SK-N-SH (cell line): ENCODE data around the gene SC5D. TPM values are rescaled to one million over a fixed set of nuclear protein-coding genes. Genes with fewer than 3 reads are reported as not detected.

Experiments
- CTCF ChIA-PET: fragments of 300-600, 350-600 bp; formaldehyde crosslinking; extraction: SDS; loops from one replicate; lab custom pipeline; 2021; lab: Yijun Ruan, JAX
- POLR2A ChIA-PET: fragments of 350-600 bp; sonication (Branson Sonifier 250); formaldehyde crosslinking; extraction: SDS; loops from one replicate; lab custom pipeline; 2020; ENCODE audit warnings: antibody characterized with exemption, inconsistent platforms; lab: Yijun Ruan, JAX
- DNase-seq: peaks from one replicate; pipeline ENCODE4 v3.0.0; 2012
- H2AFZ ChIP-seq: fragments of 200-600 bp; sonication (generic); 2 replicates; pipeline ENCODE4 v1.8.1; 2016; ENCODE audit warnings: antibody characterized with exemption, mild to moderate bottlenecking, low read depth
- H3F3A ChIP-seq: fragments of 200-600 bp; sonication (generic); replicated peaks from 2 replicates; pipeline ENCODE3; 2016; ENCODE audit warnings: antibody characterized with exemption, mild to moderate bottlenecking; ENCODE audit not compliant: insufficient read depth
- H3K27ac ChIP-seq, 2 experiments: fragments of 200-500 bp in 1 of 2; fragments of 200-600 bp in 1 of 2; sonication (Bioruptor generic) in 1 of 2; sonication (generic), shearing (Covaris generic) in 1 of 2; 2 replicates each; pipeline versions ENCODE4 v1.5.1 to v1.6.1; 2014 to 2016; ENCODE audit warnings: low read depth in 2 of 2, inconsistent platforms in 1 of 2, low read length in 1 of 2, mild to moderate bottlenecking in 1 of 2, mixed read lengths in 1 of 2
- H3K27me3 ChIP-seq: fragments of 200-600 bp; sonication (generic), shearing (Covaris generic); 2 replicates; pipeline ENCODE4 v1.6.1; 2016; ENCODE audit warnings: mixed run types; ENCODE audit not compliant: insufficient read depth
- H3K36me3 ChIP-seq, 2 experiments: fragments of 200-500 bp in 1 of 2; fragments of 200-600 bp in 1 of 2; sonication (Bioruptor generic) in 1 of 2; sonication (generic) in 1 of 2; replicated peaks in 1 of 2; 2 replicates each; pipeline versions ENCODE3 to v1.5.1; 2014 to 2016; ENCODE audit warnings: low read length in 1 of 2, mild to moderate bottlenecking in 1 of 2; ENCODE audit not compliant: insufficient read depth in 2 of 2, control insufficient read depth in 1 of 2
- H3K4me1 ChIP-seq, 2 experiments: fragments of 200-500 bp in 1 of 2; fragments of 200-600 bp in 1 of 2; sonication (Bioruptor generic) in 1 of 2; sonication (generic), shearing (Covaris generic) in 1 of 2; 2 replicates each; pipeline versions ENCODE4 v1.5.1 to v1.6.1; 2014 to 2016; ENCODE audit warnings: low read depth in 1 of 2, low read length in 1 of 2, mixed run types in 1 of 2; ENCODE audit not compliant: insufficient read depth in 2 of 2, control insufficient read depth in 1 of 2
- H3K4me2 ChIP-seq: fragments of 200-600 bp; sonication (generic), shearing (Covaris generic); 2 replicates; pipeline ENCODE4 v1.6.1; 2017; ENCODE audit warnings: mixed run types
- H3K4me3 ChIP-seq, 2 experiments: fragments of 200-500 bp in 1 of 2; fragments of 200-600 bp in 1 of 2; sonication (Bioruptor generic) in 1 of 2; sonication (generic), shearing (Covaris generic) in 1 of 2; 2 replicates each; pipeline versions ENCODE4 v1.5.1 to v1.8.1; 2014 to 2016; ENCODE audit warnings: low read depth in 2 of 2, inconsistent platforms in 1 of 2, low read length in 1 of 2, mild to moderate bottlenecking in 1 of 2, mixed read lengths in 1 of 2, moderate library complexity in 1 of 2
- H3K79me2 ChIP-seq: fragments of 200-600 bp; sonication (generic); 2 replicates; pipeline ENCODE4 v1.8.1; 2017; ENCODE audit warnings: mild to moderate bottlenecking; ENCODE audit not compliant: insufficient read depth
- H3K9ac ChIP-seq: fragments of 200-600 bp; sonication (generic); 2 replicates; pipeline ENCODE4 v1.6.1; 2017; ENCODE audit warnings: mixed run types
- H3K9me2 ChIP-seq: fragments of 200-600 bp; sonication (generic); 2 replicates; pipeline ENCODE4 v1.6.1; 2017; ENCODE audit warnings: mixed run types
- H3K9me3 ChIP-seq: fragments of 200-600 bp; sonication (generic); 2 replicates; pipeline ENCODE4 v1.6.1; 2017; ENCODE audit warnings: mixed run types, mild to moderate bottlenecking, moderate library complexity
- H4K20me1 ChIP-seq: fragments of 200-600 bp; sonication (generic); 2 replicates; pipeline ENCODE4 v1.6.1; 2017; ENCODE audit warnings: mild to moderate bottlenecking, mixed run types; ENCODE audit not compliant: insufficient read depth
- ELF1 ChIP-seq: IDR thresholded peaks from 2 replicates; pipeline ENCODE4 v1.4.0; 2012
- EZH2phosphoT487 ChIP-seq: fragments of 200-600 bp; sonication (generic); IDR thresholded peaks from 2 replicates; pipeline ENCODE4 v1.6.1; 2017; ENCODE audit warnings: low read depth, mixed run types, mild to moderate bottlenecking, antibody characterized with exemption, moderate library complexity, borderline replicate concordance
- FOSL2 ChIP-seq: IDR thresholded peaks from 2 replicates; pipeline ENCODE4 v1.4.0; 2012; ENCODE audit warnings: low read depth, mild to moderate bottlenecking, moderate library complexity, borderline replicate concordance
- FOXM1 ChIP-seq: IDR thresholded peaks from 2 replicates; pipeline ENCODE4 v1.4.0; 2012; ENCODE audit warnings: low read depth, mild to moderate bottlenecking
- IRF3 ChIP-seq: fragments of 150-350 bp; IDR thresholded peaks from 2 replicates; pipeline ENCODE4 v1.6.1; 2016; ENCODE audit warnings: mild to moderate bottlenecking, low read depth, low read length
- JUND ChIP-seq: IDR thresholded peaks from 2 replicates; pipeline ENCODE4 v1.4.0; 2012
- MXI1 ChIP-seq: IDR thresholded peaks from 2 replicates; pipeline ENCODE4 v1.6.1; 2012; ENCODE audit warnings: mild to moderate bottlenecking, low read depth, low read length, improper control_type of control experiment
- NFIC ChIP-seq: IDR thresholded peaks from 2 replicates; pipeline ENCODE4 v1.4.0; 2012; ENCODE audit warnings: borderline replicate concordance
- RAD21 ChIP-seq: IDR thresholded peaks from 2 replicates; pipeline ENCODE4 v1.6.1; 2012; ENCODE audit warnings: mild to moderate bottlenecking, low read length
- REST ChIP-seq: IDR thresholded peaks from 2 replicates; pipeline ENCODE4 v1.6.1; 2012; ENCODE audit warnings: mild to moderate bottlenecking, low read depth, low read length, moderate library complexity
- RFX5 ChIP-seq: IDR thresholded peaks from 2 replicates; pipeline ENCODE4 v1.6.1; 2012; ENCODE audit warnings: mild to moderate bottlenecking, improper control_type of control experiment, low read length
- RXRA ChIP-seq: IDR thresholded peaks from 2 replicates; pipeline ENCODE4 v1.4.0; 2012; ENCODE audit warnings: low read depth, mild to moderate bottlenecking, borderline replicate concordance
- TAF1 ChIP-seq: IDR thresholded peaks from 2 replicates; pipeline ENCODE4 v1.6.1; 2012; ENCODE audit warnings: low read depth, mild to moderate bottlenecking, low read length, moderate library complexity, borderline replicate concordance
- YY1 ChIP-seq: IDR thresholded peaks from 2 replicates; pipeline ENCODE4 v1.4.0; 2012; ENCODE audit warnings: low read depth, mild to moderate bottlenecking
- WGBS: methylation state at CpG from one replicate; pipeline ENCODE4 v1.1.6; 2017; ENCODE audit warnings: low lambda C conversion rate; 5-methylcytosine and 5-hydroxymethylcytosine counted together
- polyA plus RNA-seq, 3 experiments: library from polyadenylated mRNA; depleted of rRNA; stranded (reverse); fragments of >200 nt; gene quantifications; 2 replicates each; pipeline ENCODE4 v1.2.3, GENCODE V29; 2012
- TF ChIP-seq, protein P1 (sequence below): fragments of 150-350 bp; IDR thresholded peaks from 2 replicates; pipeline ENCODE4 v1.6.1; 2017; ENCODE audit warnings: antibody characterized with exemption, low read length, low read depth, borderline replicate concordance
- TF ChIP-seq, protein P2 (sequence below): IDR thresholded peaks from 2 replicates; pipeline ENCODE4; 2012
- TF ChIP-seq, protein P3 (sequence below): IDR thresholded peaks from 2 replicates; pipeline ENCODE4 v1.4.0; 2012; ENCODE audit warnings: low read depth, borderline replicate concordance

Gene SC5D
- polyA plus RNA-seq, 1 of the 3 experiments (the other 2 are of a cell fraction): 8.9 TPM

- H3K36me3 ChIP-seq: no peaks in the 10 kb centered on the region
- no peak overlapping the region for H3K4me3 ChIP-seq
- ChIA-PET POLR2A (no interaction called here), CTCF (no interaction called here)
- no peaks in the 10 kb centered on the region for H3K27me3 ChIP-seq
- no peaks in the 10 kb centered on the region; a peak in 1 of 4 replicates for H3K4me1 ChIP-seq
- no peak for DNase-seq
- H3K9me2 ChIP-seq: no peaks in the 10 kb centered on the region
- no peak overlapping the region for H2AFZ ChIP-seq
- no peaks in the 10 kb centered on the region for H3K9me3 ChIP-seq
- no peak overlapping the region for H3K9ac ChIP-seq
- WGBS: 64% methylated on average over 11 of the region's 11 CpGs
- no peaks in the 10 kb centered on the region for H3K79me2 ChIP-seq
- no peaks in the 10 kb centered on the region for H3F3A ChIP-seq
- H3K27ac ChIP-seq: no peak overlapping the region
- H3K4me2 ChIP-seq: no peak overlapping the region
- TF ChIP-seq RFX5 (no peak), RAD21 (no peak), REST (no peak), JUND (no peak), TAF1 (no peak), FOXM1 (no peak), EZH2phosphoT487 (no peak), FOSL2 (no peak), ELF1 (no peak), IRF3 (no peak), MXI1 (no peak), NFIC (no peak), RXRA (no peak), YY1 (no peak)
- TF ChIP-seq, protein P1, sequence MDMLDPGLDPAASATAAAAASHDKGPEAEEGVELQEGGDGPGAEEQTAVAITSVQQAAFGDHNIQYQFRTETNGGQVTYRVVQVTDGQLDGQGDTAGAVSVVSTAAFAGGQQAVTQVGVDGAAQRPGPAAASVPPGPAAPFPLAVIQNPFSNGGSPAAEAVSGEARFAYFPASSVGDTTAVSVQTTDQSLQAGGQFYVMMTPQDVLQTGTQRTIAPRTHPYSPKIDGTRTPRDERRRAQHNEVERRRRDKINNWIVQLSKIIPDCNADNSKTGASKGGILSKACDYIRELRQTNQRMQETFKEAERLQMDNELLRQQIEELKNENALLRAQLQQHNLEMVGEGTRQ: no peak
- TF ChIP-seq, protein P2, sequence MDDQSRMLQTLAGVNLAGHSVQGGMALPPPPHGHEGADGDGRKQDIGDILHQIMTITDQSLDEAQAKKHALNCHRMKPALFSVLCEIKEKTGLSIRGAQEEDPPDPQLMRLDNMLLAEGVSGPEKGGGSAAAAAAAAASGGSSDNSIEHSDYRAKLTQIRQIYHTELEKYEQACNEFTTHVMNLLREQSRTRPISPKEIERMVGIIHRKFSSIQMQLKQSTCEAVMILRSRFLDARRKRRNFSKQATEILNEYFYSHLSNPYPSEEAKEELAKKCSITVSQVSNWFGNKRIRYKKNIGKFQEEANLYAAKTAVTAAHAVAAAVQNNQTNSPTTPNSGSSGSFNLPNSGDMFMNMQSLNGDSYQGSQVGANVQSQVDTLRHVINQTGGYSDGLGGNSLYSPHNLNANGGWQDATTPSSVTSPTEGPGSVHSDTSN: no peak
- TF ChIP-seq, protein P3, sequence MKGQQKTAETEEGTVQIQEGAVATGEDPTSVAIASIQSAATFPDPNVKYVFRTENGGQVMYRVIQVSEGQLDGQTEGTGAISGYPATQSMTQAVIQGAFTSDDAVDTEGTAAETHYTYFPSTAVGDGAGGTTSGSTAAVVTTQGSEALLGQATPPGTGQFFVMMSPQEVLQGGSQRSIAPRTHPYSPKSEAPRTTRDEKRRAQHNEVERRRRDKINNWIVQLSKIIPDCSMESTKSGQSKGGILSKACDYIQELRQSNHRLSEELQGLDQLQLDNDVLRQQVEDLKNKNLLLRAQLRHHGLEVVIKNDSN: no peak
- no peaks in the 10 kb centered on the region for H4K20me1 ChIP-seq
Observed at GRCh38 chr11:121338536-121338935, 46.0 kb downstream of the SC5D start.
